SK-N-SH (cell line): ENCODE results near the gene THSD7A. TPM values are rescaled to one million over a fixed set of nuclear protein-coding genes. Genes with fewer than 3 reads are reported as not detected.

Experiments used
- CTCF ChIA-PET: fragments of 300-600, 350-600 bp; formaldehyde crosslinking; extraction: SDS; loops from one replicate; lab custom pipeline; 2021; lab: Yijun Ruan, JAX
- POLR2A ChIA-PET: fragments of 350-600 bp; sonication (Branson Sonifier 250); formaldehyde crosslinking; extraction: SDS; loops from one replicate; lab custom pipeline; 2020; ENCODE audit warnings: antibody characterized with exemption, inconsistent platforms; lab: Yijun Ruan, JAX
- DNase-seq: peaks from one replicate; pipeline ENCODE4 v3.0.0; 2012
- H2AFZ ChIP-seq: fragments of 200-600 bp; sonication (generic); 2 replicates; pipeline ENCODE4 v1.8.1; 2016; ENCODE audit warnings: antibody characterized with exemption, mild to moderate bottlenecking, low read depth
- H3F3A ChIP-seq: fragments of 200-600 bp; sonication (generic); replicated peaks from 2 replicates; pipeline ENCODE3; 2016; ENCODE audit warnings: antibody characterized with exemption, mild to moderate bottlenecking; ENCODE audit not compliant: insufficient read depth
- H3K27ac ChIP-seq, 2 experiments: fragments of 200-500 bp in 1 of 2; fragments of 200-600 bp in 1 of 2; sonication (Bioruptor generic) in 1 of 2; sonication (generic), shearing (Covaris generic) in 1 of 2; 2 replicates each; pipeline versions ENCODE4 v1.5.1 to v1.6.1; 2014 to 2016; ENCODE audit warnings: low read depth in 2 of 2, inconsistent platforms in 1 of 2, low read length in 1 of 2, mild to moderate bottlenecking in 1 of 2, mixed read lengths in 1 of 2
- H3K27me3 ChIP-seq: fragments of 200-600 bp; sonication (generic), shearing (Covaris generic); 2 replicates; pipeline ENCODE4 v1.6.1; 2016; ENCODE audit warnings: mixed run types; ENCODE audit not compliant: insufficient read depth
- H3K36me3 ChIP-seq, 2 experiments: fragments of 200-500 bp in 1 of 2; fragments of 200-600 bp in 1 of 2; sonication (Bioruptor generic) in 1 of 2; sonication (generic) in 1 of 2; replicated peaks in 1 of 2; 2 replicates each; pipeline versions ENCODE3 to v1.5.1; 2014 to 2016; ENCODE audit warnings: low read length in 1 of 2, mild to moderate bottlenecking in 1 of 2; ENCODE audit not compliant: insufficient read depth in 2 of 2, control insufficient read depth in 1 of 2
- H3K4me1 ChIP-seq, 2 experiments: fragments of 200-500 bp in 1 of 2; fragments of 200-600 bp in 1 of 2; sonication (Bioruptor generic) in 1 of 2; sonication (generic), shearing (Covaris generic) in 1 of 2; 2 replicates each; pipeline versions ENCODE4 v1.5.1 to v1.6.1; 2014 to 2016; ENCODE audit warnings: low read depth in 1 of 2, low read length in 1 of 2, mixed run types in 1 of 2; ENCODE audit not compliant: insufficient read depth in 2 of 2, control insufficient read depth in 1 of 2
- H3K4me2 ChIP-seq: fragments of 200-600 bp; sonication (generic), shearing (Covaris generic); 2 replicates; pipeline ENCODE4 v1.6.1; 2017; ENCODE audit warnings: mixed run types
- H3K4me3 ChIP-seq, 2 experiments: fragments of 200-500 bp in 1 of 2; fragments of 200-600 bp in 1 of 2; sonication (Bioruptor generic) in 1 of 2; sonication (generic), shearing (Covaris generic) in 1 of 2; 2 replicates each; pipeline versions ENCODE4 v1.5.1 to v1.8.1; 2014 to 2016; ENCODE audit warnings: low read depth in 2 of 2, inconsistent platforms in 1 of 2, low read length in 1 of 2, mild to moderate bottlenecking in 1 of 2, mixed read lengths in 1 of 2, moderate library complexity in 1 of 2
- H3K79me2 ChIP-seq: fragments of 200-600 bp; sonication (generic); 2 replicates; pipeline ENCODE4 v1.8.1; 2017; ENCODE audit warnings: mild to moderate bottlenecking; ENCODE audit not compliant: insufficient read depth
- H3K9ac ChIP-seq: fragments of 200-600 bp; sonication (generic); 2 replicates; pipeline ENCODE4 v1.6.1; 2017; ENCODE audit warnings: mixed run types
- H3K9me2 ChIP-seq: fragments of 200-600 bp; sonication (generic); 2 replicates; pipeline ENCODE4 v1.6.1; 2017; ENCODE audit warnings: mixed run types
- H3K9me3 ChIP-seq: fragments of 200-600 bp; sonication (generic); 2 replicates; pipeline ENCODE4 v1.6.1; 2017; ENCODE audit warnings: mixed run types, mild to moderate bottlenecking, moderate library complexity
- H4K20me1 ChIP-seq: fragments of 200-600 bp; sonication (generic); 2 replicates; pipeline ENCODE4 v1.6.1; 2017; ENCODE audit warnings: mild to moderate bottlenecking, mixed run types; ENCODE audit not compliant: insufficient read depth
- EP300 ChIP-seq, 2 experiments: IDR thresholded peaks; 2 replicates each; pipeline versions ENCODE4 v1.4.0 to v1.6.1; 2012; ENCODE audit warnings: borderline replicate concordance in 1 of 2, low read depth in 1 of 2, low read length in 1 of 2
- GATA2 ChIP-seq: sonication (generic); formaldehyde crosslinking; IDR thresholded peaks from 2 replicates; pipeline ENCODE4 v1.5.0; 2020; ENCODE audit warnings: mild to moderate bottlenecking, missing genetic modification reagents
- JUND ChIP-seq: IDR thresholded peaks from 2 replicates; pipeline ENCODE4 v1.4.0; 2012
- NFIC ChIP-seq: IDR thresholded peaks from 2 replicates; pipeline ENCODE4 v1.4.0; 2012; ENCODE audit warnings: borderline replicate concordance
- SIN3A ChIP-seq: IDR thresholded peaks from 2 replicates; pipeline ENCODE4 v1.6.1; 2012; ENCODE audit warnings: low read depth, mild to moderate bottlenecking, low read length, moderate library complexity, borderline replicate concordance
- SMC3 ChIP-seq: IDR thresholded peaks from 2 replicates; pipeline ENCODE4 v1.6.1; 2012; ENCODE audit warnings: low read depth, low read length, improper control_type of control experiment
- TAF1 ChIP-seq: IDR thresholded peaks from 2 replicates; pipeline ENCODE4 v1.6.1; 2012; ENCODE audit warnings: low read depth, mild to moderate bottlenecking, low read length, moderate library complexity, borderline replicate concordance
- TCF12 ChIP-seq: IDR thresholded peaks from 2 replicates; pipeline ENCODE4 v1.4.0; 2012
- TEAD4 ChIP-seq: IDR thresholded peaks from 2 replicates; pipeline ENCODE4 v1.4.0; 2012; ENCODE audit warnings: mild to moderate bottlenecking, borderline replicate concordance; ENCODE audit not compliant: insufficient read depth
- YY1 ChIP-seq: IDR thresholded peaks from 2 replicates; pipeline ENCODE4 v1.4.0; 2012; ENCODE audit warnings: low read depth, mild to moderate bottlenecking
- WGBS: methylation state at CpG from one replicate; pipeline ENCODE4 v1.1.6; 2017; ENCODE audit warnings: low lambda C conversion rate; 5-methylcytosine and 5-hydroxymethylcytosine counted together
- polyA plus RNA-seq, 3 experiments: library from polyadenylated mRNA; depleted of rRNA; stranded (reverse); fragments of >200 nt; gene quantifications; 2 replicates each; pipeline ENCODE4 v1.2.3, GENCODE V29; 2012
- TF ChIP-seq, protein P1 (sequence below): fragments of 150-350 bp; IDR thresholded peaks from 2 replicates; pipeline ENCODE4 v1.6.1; 2016; ENCODE audit warnings: mild to moderate bottlenecking, low read depth, low read length
- TF ChIP-seq, protein P2 (sequence below): IDR thresholded peaks from 2 replicates; pipeline ENCODE4 v1.6.1; 2012; ENCODE audit warnings: mild to moderate bottlenecking, low read depth, low read length, moderate library complexity

Gene THSD7A
- polyA plus RNA-seq, 1 of the 3 experiments (the other 2 are of a cell fraction): 0.16 TPM

DNA sequence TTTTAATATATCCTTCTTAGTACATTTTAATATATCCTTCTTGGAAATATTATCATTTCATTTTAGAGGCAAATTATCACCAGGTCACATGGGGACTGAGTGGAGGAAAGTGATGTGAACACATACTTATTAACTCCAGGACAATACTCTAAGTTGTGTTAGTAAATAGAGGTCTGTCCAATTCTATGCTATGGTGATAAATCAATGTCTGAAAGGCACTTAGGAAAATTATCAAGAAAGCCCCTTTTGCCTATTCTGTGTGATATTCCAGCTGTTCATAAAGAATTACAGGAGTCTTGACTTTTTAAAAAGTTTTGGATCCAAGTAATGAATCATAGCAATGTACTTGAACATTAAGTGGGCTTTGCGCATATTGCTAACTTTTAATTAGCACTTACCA lies 88.5 kb downstream of the THSD7A start:
- ChIA-PET POLR2A (no interaction called here), CTCF (interaction anchor here (1.4 kb wide), 1 partner anchor 338 kb away, joined by 3 read pairs; no protein-coding TSS in a partner anchor)
- no peaks in the 10 kb centered on the region for H3K9me2 ChIP-seq
- H3K27me3 ChIP-seq: no peaks in the 10 kb centered on the region
- no peak overlapping the region for H2AFZ ChIP-seq
- H4K20me1 ChIP-seq: no peaks in the 10 kb centered on the region
- H3K27ac ChIP-seq: no peak overlapping the region
- 96% methylated on average over 1 of the region's 1 CpG for WGBS
- no peaks in the 10 kb centered on the region for H3K36me3 ChIP-seq
- H3K79me2 ChIP-seq: no peaks in the 10 kb centered on the region
- TF ChIP-seq NFIC (no peak), TAF1 (no peak)
- no peak for DNase-seq
- H3K4me3 ChIP-seq: no peak overlapping the region
- no peaks in the 10 kb centered on the region for H3K9me3 ChIP-seq
- no peak overlapping the region for H3K9ac ChIP-seq
- H3K4me1 ChIP-seq: peaks cover 0 to 11% of the 10 kb centered on the region in 2 experiments; a peak in 2 of 4 replicates
- no peaks in the 10 kb centered on the region for H3F3A ChIP-seq
- no peak overlapping the region for H3K4me2 ChIP-seq

DNA sequence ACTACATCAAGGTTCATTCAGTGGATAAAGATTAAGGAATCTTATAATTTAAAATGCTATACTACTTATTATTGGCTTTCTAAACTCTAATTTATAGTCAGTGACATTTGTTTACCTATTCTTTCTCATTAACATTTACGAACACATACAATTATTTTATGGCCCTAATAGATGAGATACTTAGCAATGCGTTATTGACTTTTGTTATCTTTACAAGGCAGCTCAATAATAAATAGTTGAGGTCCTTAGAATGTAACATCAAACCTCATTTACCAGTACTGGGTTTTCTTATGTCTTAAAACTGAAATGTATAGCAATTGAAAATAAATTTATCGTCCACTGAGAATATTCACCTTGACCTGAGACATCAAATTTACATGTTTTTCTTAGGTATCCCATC lies 89.0 kb downstream of the THSD7A start:
- no peaks in the 10 kb centered on the region for H3K27me3 ChIP-seq
- H3K36me3 ChIP-seq: no peaks in the 10 kb centered on the region
- no peak overlapping the region for H2AFZ ChIP-seq
- no peaks in the 10 kb centered on the region for H3K9me2 ChIP-seq
- H3K4me1 ChIP-seq: peaks cover 0 to 11% of the 10 kb centered on the region in 2 experiments; a peak in 2 of 4 replicates
- 58% methylated on average over 3 of the region's 3 CpGs for WGBS
- H3K79me2 ChIP-seq: no peaks in the 10 kb centered on the region
- H3K4me2 ChIP-seq: no peak overlapping the region
- no peaks in the 10 kb centered on the region for H4K20me1 ChIP-seq
- no peak overlapping the region for H3K4me3 ChIP-seq
- TF ChIP-seq SMC3 (no peak), YY1 (no peak), TAF1 (no peak), EP300 (IDR thresholded peaks at IDR 0.05; ENCODE audit: borderline replicate concordance in 1 of 2, low read depth in 1 of 2, low read length in 1 of 2) (no peak), GATA2 (CRISPR knock-in tag) (no peak), JUND (no peak), TEAD4 (no peak), TCF12 (no peak), SIN3A (no peak)
- TF ChIP-seq, protein P1, sequence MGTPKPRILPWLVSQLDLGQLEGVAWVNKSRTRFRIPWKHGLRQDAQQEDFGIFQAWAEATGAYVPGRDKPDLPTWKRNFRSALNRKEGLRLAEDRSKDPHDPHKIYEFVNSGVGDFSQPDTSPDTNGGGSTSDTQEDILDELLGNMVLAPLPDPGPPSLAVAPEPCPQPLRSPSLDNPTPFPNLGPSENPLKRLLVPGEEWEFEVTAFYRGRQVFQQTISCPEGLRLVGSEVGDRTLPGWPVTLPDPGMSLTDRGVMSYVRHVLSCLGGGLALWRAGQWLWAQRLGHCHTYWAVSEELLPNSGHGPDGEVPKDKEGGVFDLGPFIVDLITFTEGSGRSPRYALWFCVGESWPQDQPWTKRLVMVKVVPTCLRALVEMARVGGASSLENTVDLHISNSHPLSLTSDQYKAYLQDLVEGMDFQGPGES: no peak
- TF ChIP-seq, protein P2, sequence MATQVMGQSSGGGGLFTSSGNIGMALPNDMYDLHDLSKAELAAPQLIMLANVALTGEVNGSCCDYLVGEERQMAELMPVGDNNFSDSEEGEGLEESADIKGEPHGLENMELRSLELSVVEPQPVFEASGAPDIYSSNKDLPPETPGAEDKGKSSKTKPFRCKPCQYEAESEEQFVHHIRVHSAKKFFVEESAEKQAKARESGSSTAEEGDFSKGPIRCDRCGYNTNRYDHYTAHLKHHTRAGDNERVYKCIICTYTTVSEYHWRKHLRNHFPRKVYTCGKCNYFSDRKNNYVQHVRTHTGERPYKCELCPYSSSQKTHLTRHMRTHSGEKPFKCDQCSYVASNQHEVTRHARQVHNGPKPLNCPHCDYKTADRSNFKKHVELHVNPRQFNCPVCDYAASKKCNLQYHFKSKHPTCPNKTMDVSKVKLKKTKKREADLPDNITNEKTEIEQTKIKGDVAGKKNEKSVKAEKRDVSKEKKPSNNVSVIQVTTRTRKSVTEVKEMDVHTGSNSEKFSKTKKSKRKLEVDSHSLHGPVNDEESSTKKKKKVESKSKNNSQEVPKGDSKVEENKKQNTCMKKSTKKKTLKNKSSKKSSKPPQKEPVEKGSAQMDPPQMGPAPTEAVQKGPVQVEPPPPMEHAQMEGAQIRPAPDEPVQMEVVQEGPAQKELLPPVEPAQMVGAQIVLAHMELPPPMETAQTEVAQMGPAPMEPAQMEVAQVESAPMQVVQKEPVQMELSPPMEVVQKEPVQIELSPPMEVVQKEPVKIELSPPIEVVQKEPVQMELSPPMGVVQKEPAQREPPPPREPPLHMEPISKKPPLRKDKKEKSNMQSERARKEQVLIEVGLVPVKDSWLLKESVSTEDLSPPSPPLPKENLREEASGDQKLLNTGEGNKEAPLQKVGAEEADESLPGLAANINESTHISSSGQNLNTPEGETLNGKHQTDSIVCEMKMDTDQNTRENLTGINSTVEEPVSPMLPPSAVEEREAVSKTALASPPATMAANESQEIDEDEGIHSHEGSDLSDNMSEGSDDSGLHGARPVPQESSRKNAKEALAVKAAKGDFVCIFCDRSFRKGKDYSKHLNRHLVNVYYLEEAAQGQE: no peak
- CTCF ChIA-PET: interaction anchor here (0.7 to 1.4 kb wide), 2 partner anchors 24 to 338 kb away, joined by 3 read pairs; no protein-coding TSS in a partner anchor
- POLR2A ChIA-PET: no interaction called here
- no peaks in the 10 kb centered on the region for H3K9me3 ChIP-seq
- no peak overlapping the region for H3K9ac ChIP-seq
- DNase-seq: no peak
- peak overlapping the region in 1 of 2 experiments; percentile 55; a peak in 2 of 4 replicates for H3K27ac ChIP-seq
- no peaks in the 10 kb centered on the region for H3F3A ChIP-seq
